ENCODE results near the gene MRPL36.

MRPL36 gene

DNA sequence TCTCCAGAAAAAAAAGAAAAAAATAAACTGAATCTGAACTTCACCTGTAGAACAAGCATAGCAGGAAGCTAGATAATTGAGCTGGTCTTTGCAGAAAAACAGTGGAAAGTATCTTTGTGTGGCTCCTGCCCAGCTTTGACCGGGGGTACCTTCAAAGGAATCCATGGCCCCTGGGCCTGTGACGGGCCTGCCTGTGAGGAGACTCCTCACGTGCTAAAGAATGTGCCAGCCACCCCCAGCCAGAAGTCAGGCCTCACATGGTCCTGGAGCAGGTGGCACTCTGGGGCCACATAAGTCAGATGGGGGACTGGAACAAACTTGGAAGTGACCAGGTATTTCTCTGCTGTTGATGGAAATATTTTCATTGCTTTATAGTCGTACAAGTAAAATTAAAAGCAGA lies 5.7 kb upstream of the MRPL36 start:
- TF ChIP-seq, protein P1, sequence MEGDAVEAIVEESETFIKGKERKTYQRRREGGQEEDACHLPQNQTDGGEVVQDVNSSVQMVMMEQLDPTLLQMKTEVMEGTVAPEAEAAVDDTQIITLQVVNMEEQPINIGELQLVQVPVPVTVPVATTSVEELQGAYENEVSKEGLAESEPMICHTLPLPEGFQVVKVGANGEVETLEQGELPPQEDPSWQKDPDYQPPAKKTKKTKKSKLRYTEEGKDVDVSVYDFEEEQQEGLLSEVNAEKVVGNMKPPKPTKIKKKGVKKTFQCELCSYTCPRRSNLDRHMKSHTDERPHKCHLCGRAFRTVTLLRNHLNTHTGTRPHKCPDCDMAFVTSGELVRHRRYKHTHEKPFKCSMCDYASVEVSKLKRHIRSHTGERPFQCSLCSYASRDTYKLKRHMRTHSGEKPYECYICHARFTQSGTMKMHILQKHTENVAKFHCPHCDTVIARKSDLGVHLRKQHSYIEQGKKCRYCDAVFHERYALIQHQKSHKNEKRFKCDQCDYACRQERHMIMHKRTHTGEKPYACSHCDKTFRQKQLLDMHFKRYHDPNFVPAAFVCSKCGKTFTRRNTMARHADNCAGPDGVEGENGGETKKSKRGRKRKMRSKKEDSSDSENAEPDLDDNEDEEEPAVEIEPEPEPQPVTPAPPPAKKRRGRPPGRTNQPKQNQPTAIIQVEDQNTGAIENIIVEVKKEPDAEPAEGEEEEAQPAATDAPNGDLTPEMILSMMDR (IDR thresholded peaks at IDR 0.05; ENCODE audit: insufficient read depth, low read length), result no peak
- TF ChIP-seq GABPA (IDR thresholded peaks at IDR 0.05; ENCODE audit: low read depth) (no peak), POLR2AphosphoS5 (IDR thresholded peaks at IDR 0.05; ENCODE audit: low read depth) (no peak), SPI1 (IDR thresholded peaks at IDR 0.05; ENCODE audit: borderline replicate concordance, low read depth) (no peak)
- TF ChIP-seq, protein P2, sequence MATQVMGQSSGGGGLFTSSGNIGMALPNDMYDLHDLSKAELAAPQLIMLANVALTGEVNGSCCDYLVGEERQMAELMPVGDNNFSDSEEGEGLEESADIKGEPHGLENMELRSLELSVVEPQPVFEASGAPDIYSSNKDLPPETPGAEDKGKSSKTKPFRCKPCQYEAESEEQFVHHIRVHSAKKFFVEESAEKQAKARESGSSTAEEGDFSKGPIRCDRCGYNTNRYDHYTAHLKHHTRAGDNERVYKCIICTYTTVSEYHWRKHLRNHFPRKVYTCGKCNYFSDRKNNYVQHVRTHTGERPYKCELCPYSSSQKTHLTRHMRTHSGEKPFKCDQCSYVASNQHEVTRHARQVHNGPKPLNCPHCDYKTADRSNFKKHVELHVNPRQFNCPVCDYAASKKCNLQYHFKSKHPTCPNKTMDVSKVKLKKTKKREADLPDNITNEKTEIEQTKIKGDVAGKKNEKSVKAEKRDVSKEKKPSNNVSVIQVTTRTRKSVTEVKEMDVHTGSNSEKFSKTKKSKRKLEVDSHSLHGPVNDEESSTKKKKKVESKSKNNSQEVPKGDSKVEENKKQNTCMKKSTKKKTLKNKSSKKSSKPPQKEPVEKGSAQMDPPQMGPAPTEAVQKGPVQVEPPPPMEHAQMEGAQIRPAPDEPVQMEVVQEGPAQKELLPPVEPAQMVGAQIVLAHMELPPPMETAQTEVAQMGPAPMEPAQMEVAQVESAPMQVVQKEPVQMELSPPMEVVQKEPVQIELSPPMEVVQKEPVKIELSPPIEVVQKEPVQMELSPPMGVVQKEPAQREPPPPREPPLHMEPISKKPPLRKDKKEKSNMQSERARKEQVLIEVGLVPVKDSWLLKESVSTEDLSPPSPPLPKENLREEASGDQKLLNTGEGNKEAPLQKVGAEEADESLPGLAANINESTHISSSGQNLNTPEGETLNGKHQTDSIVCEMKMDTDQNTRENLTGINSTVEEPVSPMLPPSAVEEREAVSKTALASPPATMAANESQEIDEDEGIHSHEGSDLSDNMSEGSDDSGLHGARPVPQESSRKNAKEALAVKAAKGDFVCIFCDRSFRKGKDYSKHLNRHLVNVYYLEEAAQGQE (IDR thresholded peaks at IDR 0.05; ENCODE audit: insufficient replicate concordance, low read depth), result no peak
- Histone ChIP-seq H3K27me3 (ENCODE audit: insufficient read depth, poor library complexity, severe bottlenecking) (no peaks in the 10 kb centered on the region), H3K27ac (replicated peaks) (no peak overlapping the region), H3K4me3 (replicated peaks; ENCODE audit: insufficient read depth, low read length) (no peak overlapping the region)
- no peak for DNase-seq (ENCODE audit: low read depth in 1 of 2, low spot score in 1 of 2)

DNA sequence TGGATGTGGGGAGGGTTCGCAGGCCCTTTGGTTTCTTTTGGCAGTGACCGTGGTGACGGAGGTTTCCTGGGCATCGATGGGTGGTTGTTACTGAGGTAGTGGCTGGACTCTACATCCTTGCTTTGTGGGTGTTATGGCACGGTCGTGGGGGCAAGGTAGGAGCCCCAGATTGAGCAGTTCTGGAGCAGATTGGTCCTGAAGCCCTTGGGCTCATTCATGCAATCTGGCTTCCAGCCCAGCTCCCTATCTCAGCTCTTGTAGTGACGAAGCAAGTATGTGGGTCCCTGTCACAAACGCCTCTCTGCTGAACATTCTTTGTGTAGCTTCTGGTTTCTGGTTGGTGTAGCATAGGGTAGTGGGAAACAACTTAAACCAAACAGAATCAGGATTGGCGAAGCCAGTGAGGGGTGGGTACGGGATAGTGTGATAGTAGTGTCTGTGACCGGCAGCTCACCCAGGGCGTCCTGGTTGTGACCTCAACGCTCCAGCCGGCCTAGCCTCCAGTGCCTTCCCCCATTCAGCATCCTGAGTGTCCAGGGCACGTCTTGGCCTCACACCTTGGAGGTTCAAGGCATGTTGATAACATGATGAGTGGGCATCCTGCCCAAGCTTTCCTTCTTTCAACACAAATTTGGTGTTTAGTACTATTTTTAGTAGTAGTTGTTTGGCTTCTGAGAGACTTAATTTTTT lies 4.5 kb upstream of the MRPL36 start:
- no peak overlapping the region for H3K4me3 ChIP-seq (replicated peaks; ENCODE audit: insufficient read depth, low read length)
- H3K27ac ChIP-seq (replicated peaks), result no peak overlapping the region
- TF ChIP-seq, protein P2 (IDR thresholded peaks at IDR 0.05; ENCODE audit: insufficient replicate concordance, low read depth), result no peak
- TF ChIP-seq, protein P1 (IDR thresholded peaks at IDR 0.05; ENCODE audit: insufficient read depth, low read length), result no peak
- TF ChIP-seq POLR2AphosphoS5 (IDR thresholded peaks at IDR 0.05; ENCODE audit: low read depth) (no peak), SPI1 (IDR thresholded peaks at IDR 0.05; ENCODE audit: borderline replicate concordance, low read depth) (no peak), GABPA (IDR thresholded peaks at IDR 0.05; ENCODE audit: low read depth) (no peak)
- DNase-seq (ENCODE audit: low read depth in 1 of 2, low spot score in 1 of 2), result no peak
- H3K27me3 ChIP-seq (ENCODE audit: insufficient read depth, poor library complexity, severe bottlenecking), result no peaks in the 10 kb centered on the region

DNA sequence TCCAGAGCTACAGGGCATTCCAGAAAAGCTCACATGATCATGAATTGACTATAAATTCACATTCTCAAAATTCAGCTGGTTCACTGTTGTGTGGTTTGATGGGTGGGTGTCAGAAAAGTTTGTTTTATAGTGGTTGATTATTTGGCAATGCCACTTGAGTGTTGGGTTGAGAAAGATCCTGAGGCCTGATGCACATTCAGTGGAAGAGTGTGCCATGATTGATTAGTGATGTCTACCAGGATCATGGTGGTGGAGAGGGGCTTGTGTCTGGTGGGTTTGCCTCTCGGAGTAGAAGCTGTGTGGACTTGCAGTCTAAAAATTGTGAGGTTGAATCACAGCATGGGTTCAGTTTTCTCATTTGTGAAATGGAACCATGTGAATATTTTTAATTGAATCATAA lies 3.6 kb upstream of the MRPL36 start:
- H3K4me3 ChIP-seq (replicated peaks; ENCODE audit: insufficient read depth, low read length), result no peak overlapping the region
- H3K27me3 ChIP-seq (ENCODE audit: insufficient read depth, poor library complexity, severe bottlenecking), result no peaks in the 10 kb centered on the region
- H3K27ac ChIP-seq (replicated peaks), result no peak overlapping the region
- TF ChIP-seq, protein P2 (IDR thresholded peaks at IDR 0.05; ENCODE audit: insufficient replicate concordance, low read depth), result no peak
- TF ChIP-seq, protein P1 (IDR thresholded peaks at IDR 0.05; ENCODE audit: insufficient read depth, low read length), result no peak
- no peak for TF ChIP-seq SPI1 (IDR thresholded peaks at IDR 0.05; ENCODE audit: borderline replicate concordance, low read depth)
- TF ChIP-seq GABPA (IDR thresholded peaks at IDR 0.05; ENCODE audit: low read depth), result no peak
- no peak for TF ChIP-seq POLR2AphosphoS5 (IDR thresholded peaks at IDR 0.05; ENCODE audit: low read depth)
- no peak for DNase-seq (ENCODE audit: low read depth in 1 of 2, low spot score in 1 of 2)

Data from HL-60 (cell line).